Fibroblast of skin of back (primary cell): Measurements from ENCODE around the gene OR2AE1.

ENCODE experiments used
- DNase-seq: peaks from one replicate; pipeline ENCODE4 v3.0.0-alpha.2; 2013

OR2AE1 gene

DNA sequence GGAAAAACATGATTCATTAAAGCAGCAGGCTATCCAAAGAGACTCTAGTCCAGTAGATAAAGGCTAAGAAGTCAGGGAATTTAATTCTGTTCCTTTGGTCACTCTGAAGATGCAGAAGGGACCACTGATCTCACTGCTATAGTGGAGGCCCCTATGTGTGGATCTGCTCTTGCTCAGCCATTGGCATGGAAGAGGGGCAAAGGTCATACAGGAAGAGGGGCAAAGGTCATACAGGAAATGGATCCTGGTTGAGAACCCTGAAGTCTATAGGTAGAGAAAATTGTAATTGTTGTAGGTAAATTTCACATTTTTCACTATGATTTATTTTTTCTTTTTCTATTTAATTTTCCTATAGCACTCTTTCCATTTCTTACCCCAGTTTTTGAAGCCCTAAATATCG lies 21.6 kb downstream of the OR2AE1 start:
- no peak for DNase-seq

DNA sequence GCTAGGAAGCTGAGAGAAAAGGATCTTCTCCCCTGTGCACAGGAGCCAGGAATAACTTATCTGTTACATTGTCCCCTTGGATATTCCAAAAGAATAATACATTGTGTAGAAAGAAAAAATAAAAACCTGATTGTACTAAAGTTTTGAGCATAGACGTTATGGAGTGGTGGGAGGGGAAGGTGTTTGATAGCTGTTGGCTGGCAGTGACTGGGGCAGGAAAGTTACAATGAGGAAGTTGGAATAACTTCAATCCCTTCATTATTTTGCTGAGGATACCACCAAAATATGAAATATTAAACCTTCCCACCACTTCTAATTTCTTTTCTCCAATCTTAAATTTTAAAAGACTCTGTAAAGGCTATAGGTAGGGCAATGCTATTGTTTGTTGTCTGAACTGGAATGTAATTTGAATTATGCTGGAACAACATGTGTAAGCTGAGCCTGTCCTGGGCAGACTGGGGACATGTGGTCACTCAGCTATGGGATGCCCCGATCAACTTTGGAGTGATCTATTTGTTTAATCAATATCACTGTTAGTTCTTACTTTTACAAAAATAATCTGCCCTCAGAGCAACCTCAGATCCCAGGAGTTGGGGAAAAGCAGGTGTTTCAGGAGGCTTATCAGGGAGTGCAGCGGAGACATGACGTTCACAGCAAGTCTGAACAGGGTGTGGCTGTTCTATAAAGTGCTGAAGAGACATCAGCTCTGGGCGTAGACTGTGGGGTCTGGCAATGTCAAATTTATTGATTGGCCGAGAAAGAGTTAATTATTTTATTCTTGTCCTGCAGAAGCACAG lies 28.2 kb downstream of the OR2AE1 start:
- DNase-seq, result no peak

DNA sequence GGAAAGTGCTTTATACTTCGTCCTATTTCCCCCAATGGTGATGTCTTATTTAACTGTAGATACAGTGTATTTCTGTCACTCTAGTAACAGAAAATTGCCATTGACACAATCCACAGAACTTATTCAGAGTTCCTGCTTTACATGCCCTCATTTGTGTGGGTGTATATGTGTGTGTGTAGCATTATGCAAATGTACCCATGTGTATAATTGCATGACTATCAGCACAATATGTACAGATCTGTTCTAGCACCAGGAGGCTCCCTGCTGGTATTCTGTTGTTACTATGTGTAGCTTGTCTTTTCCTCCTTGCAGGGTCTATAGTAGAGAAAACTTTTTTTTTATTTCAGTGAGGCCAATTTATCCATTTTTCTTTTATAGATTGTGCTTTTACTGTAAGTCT lies 32.5 kb downstream of the OR2AE1 start:
- no peak for DNase-seq

DNA sequence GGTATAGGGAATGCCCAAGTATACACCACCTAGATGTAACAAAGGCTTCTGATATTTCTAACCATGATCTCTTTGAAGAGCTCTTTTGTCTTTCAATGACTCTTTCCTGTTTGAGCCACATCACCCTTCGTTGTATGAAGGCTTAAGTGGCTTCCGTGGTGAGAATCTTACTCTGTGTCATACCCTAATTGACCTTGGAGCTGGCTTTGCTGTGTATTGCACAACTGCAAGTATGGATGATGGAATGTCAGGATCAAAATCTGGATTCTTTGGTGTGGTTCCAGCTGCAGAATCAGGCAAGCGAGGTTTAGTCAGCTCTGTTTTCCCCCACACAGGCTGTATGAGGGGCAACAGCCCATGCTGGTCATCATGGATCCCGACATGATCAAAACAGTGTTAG lies 33.0 kb downstream of the OR2AE1 start:
- DNase-seq, result no peak

DNA sequence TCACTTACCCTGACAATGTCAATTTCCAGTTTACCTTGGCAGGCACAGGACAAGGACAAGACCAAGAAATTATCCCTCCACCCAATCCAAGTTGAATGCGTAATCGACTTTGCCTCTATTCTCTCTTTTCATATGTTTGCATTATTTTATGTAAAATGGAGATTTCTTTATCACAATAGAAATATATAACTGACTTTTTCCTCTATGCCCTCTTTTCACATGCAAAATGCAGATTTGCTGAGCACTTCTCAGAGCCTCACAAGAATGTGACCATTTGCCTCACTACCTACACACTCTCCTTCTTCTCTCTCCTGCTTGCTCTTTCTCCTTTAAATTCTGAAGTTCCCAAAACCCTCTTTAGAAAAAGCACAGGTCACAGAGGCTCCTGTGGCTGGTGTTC lies 33.9 kb downstream of the OR2AE1 start:
- no peak for DNase-seq

DNA sequence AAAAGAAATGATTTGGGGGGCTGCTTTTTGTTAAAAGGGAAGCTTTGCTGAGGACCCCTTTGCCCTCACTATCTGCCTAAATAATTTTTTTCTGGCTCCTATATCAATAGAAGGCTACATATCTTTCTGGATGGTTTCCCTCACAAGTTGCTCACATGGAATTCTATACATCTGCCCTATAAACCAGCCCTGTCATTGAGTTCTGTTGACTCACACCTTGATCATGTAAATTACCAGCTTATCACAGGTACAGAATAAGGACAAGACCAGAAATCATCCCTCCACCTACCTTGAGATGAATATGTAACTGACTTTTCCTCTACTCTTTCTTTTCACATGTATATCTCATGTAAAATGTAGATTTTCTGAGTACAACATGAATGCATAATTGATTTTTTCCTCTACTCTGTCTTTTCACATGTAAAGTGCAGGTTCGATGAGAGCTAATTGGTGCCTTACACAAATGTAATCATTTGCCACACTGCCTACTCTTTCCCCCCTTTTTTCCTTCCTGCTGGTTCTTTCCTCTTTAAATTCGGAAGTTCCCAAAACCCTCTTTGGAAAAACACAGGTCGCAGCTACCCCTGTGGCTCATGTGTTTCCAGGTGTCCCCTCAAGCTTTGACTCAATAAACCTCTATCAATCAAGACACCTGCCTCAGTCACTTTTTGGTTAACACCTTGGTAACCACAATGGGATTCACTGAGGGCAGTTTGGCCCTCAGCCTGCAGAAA lies 36.5 kb downstream of the OR2AE1 start:
- no peak for DNase-seq

DNA sequence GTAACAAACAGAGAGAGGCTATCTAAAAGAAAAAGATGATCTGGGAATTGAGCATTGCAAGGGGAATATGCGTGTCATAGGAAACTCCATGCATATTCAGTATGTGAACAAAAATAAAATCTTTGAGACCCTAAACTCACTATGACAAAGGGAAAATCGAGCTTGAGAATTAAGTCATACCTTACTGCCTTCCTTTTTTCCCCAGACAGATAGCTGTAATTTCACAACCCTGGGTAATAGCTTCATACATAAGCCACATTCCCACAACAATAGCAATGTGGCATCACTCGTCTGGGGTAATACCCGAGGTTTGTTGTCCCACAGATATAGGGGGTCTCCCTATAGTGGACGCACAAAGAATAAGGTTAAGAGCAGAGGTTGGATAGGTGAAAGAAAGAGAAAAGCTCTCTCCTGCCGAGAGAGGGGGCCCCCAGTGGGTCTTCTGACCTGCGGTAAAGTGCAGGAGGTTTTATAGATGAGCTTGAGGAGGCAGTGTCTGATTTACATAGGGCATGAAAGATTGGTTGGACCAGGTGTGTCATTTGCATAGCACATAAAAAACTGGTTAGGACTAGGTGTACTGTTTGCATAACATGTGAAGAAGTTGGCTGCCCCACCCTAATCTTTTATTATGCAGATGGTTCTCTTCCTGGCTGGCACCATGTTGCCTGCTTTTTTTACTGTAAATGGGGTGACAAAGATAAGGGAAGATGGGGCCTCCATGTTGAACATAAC lies 37.4 kb downstream of the OR2AE1 start:
- no peak for DNase-seq

DNA sequence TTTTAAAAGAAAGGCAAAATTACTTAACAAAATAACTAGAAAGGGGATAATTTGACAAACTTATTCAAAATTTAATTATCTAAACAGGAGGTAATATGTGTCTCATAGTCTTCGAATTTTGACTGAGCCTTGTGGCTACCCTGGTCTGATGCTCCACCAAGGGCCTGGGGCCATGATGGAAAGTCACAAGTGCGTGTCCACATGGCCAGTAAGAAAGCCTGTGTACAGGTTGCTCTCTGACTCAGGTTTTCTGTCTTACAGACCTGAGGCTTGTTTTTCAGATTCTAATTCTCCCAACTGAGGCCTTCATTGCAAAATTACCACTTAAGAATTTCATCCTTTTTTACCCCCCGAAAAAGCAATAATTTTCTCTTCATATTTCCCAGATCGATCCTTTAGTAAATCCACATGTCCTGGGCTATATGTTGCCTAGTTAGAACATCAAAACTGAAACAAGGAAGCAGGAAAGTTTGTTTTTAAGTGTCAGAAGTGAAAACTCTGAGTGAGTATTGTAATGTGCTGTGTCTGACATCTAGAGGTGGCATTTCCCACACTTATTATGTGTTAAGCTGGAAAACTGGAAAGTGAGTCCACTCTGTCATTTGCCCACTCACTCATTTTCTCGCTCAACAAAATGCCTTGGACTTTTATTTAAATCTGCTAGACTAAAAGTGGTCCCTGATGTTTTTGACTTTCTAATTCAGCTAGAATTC lies 39.0 kb downstream of the OR2AE1 start:
- no peak for DNase-seq

DNA sequence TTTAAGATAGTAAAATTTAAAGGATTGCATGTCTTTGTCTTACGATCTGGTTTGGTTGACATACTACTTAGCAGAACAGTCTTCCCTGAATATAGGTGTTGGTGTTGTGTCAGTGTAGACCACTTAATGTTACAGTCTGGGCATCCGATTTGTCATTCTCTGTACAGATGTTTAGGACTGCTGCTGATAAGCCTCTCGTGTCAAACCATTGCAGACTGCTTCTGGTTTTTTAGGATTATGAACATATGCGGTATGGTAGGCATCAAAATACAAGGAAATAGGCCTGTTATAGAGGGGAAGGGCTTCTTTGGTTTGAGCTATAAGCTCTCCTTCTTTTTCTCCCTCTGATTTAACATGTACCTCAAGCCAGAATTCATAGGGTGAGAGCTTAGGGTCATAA lies 41.6 kb downstream of the OR2AE1 start:
- no peak for DNase-seq

DNA sequence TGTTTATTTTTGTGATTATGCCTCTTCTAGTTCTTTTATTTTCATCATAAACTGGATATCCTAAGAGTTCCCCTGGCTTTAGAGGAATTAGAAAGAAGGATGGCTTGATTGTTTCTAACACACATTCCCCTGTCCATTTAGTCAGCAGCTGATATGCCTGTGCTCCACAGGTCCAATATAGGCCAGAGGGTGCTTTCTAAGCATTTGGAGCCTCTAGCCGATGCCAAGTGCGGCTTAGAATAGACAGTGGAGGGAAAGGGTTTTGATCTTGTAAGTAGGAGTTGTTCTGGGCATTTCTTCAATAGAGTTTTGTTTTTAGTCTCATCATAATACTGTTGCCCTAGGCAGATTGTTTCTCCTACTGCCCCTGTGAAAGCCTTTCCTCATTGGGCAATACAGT lies 42.5 kb downstream of the OR2AE1 start:
- no peak for DNase-seq

DNA sequence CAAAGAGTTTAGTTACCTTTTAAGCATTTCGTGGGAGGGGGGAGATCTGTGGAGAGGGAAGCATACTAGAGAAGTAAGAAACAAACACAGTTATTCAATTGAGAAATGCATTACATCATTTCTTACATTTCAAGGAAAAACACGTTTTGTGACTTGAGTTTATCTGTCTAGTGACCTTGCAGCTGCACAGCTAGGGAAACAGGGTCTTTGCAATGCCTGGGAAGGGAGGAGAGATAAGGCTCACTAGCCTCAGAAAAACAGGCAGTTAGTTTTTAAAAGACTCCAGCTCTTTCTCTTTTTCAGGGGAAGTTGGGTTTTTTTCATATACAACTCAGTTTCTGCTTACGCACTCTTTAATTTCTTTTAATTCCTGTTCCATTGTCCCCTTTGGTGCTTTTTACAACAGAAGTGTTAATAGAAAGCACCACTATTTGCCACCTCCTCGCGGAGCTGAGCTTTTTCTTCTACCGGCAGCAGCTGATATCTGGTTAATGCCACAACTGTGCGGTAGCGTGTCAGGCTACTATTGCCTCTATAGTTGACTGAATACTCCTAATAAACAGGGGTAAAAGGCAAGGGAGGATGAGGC lies 43.5 kb downstream of the OR2AE1 start:
- no peak for DNase-seq

DNA sequence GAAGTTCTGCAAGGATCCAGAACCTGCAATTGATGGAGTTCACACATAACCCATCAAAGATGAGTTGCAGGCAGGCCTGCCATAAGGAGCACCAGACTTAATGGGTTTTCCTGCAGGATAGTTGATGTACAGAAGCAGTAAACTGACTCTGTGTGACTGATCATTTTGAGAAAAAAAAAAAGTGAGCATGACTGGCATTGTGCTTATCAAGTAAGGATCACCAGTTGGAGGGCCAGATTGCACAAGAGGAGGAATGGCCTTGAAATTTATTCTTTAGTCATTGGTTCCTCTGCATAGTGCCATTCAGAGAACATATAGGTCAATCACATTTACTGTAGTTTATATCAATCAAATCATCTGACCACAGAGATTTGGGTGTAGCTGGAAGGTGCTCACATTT lies 45.2 kb downstream of the OR2AE1 start:
- no peak for DNase-seq

DNA sequence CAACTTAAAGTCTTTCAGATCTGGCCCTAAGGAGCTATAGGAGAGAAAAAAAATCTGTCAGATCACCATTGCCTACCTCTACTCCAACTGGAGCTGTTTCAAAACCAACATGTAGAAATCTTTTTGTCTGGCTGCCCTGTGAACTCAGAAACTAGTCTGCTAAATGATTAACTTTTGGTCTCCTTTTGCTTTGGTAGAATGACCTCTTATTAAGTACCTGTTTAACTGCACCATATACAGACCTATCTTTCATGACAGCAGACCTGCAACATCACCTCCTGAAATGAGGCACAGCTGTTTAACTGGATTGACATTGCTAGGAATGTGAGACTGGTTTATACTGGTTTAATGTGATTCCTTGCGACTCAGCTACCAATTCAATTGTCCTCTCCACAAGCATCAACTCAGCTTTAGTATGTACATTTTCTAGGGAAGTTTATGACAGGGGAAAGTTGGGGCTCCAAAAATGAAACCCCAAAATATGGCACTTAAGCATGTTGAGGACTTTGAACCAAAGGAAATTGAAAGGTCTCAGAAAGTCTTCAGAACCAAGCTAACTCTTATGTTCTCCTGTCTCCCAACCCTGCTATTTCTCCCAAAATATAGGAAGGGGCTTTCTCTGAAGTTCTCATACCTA lies 47.2 kb downstream of the OR2AE1 start:
- no peak for DNase-seq

DNA sequence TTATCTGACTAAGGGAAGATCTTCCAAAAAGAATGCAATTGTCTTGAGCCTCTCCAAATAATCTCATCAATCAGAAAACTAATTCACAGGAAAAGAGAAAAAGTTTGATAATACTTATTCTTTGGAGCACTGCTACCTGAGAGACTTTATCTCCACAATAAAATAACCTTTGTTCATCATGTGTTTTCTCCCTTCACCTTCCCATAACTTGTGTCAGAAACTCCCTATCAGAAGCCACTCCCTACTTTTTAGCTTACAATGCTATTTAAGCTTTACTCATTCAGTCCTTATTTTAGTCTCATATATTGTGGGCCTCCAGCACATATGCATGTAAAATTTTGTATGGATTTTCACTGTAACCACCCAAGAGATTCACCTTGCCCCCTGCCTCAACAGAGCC lies 48.0 kb downstream of the OR2AE1 start:
- no peak for DNase-seq

DNA sequence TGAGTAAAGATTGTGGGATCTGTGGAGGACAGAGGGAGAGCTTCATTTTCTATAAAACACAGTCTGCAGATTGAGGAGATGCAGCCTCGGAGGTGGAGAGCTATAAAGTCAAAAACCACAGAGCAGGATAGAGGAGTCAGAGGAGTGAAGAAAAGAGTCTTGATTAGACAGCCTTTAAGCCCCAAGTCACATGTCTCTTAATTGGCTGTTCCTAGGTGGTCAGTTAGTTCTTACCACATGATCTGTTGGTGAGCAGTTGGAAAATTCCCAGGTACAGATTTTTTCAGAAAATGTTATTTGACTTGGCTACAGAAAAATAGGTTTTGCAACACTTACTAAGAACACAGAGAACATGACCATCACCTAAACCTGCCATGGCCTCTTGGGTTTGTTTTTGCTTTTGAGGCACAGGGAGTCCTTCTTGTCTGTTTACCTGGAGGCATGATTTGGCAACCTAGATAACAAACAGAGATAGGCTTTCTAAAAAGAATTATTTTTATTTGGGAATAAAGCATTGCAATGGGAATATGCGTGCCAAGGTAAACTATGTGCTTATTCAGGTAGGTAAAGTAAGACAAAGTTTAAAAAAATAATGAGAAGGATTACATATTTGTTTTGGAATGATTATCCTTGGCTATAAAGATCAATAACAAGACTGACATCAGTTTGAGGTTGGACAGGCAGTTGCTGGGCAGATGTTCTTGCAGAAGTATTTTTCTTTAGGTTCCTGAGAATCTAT lies 49.6 kb downstream of the OR2AE1 start:
- DNase-seq, result no peak
